B cell (primary cell): ENCODE results near the gene CASKIN2. TPM values are rescaled to one million over a fixed set of nuclear protein-coding genes. Genes with fewer than 3 reads are reported as not detected.

ENCODE experiments used
- ATAC-seq: fragments of 200-7000 bp; cut with Tn5 transposase; one replicate; pipeline ENCODE4 v1.10.0; 2021; ENCODE audit warnings: low read depth, mild to moderate bottlenecking, moderate number of reproducible peaks, moderate library complexity
- CTCF ChIA-PET: fragments of 350-600 bp; sonication (Branson Sonifier 250); formaldehyde crosslinking; loops from one replicate; lab custom pipeline; 2021; ENCODE audit warnings: antibody characterized with exemption, inconsistent platforms; lab: Charles Lee
- POLR2A ChIA-PET: fragments of 350-600 bp; sonication (Branson Sonifier 250); formaldehyde crosslinking; loops from one replicate; lab custom pipeline; 2021; ENCODE audit warnings: antibody characterized with exemption; lab: Charles Lee
- DNase-seq: peaks from one replicate; pipeline ENCODE4 v3.0.0; 2013
- H2AFZ ChIP-seq: 2 replicates; pipeline ENCODE4 v1.6.1; 2012; ENCODE audit warnings: mild to moderate bottlenecking, low read depth, low read length; ENCODE audit not compliant: insufficient read depth, poor library complexity, severe bottlenecking
- H3K27ac ChIP-seq, 2 donors: 1 replicate in 1 of 2; 2 replicates in 1 of 2; pipeline ENCODE4 v1.5.1; 2012 to 2013; ENCODE audit warnings: low read length in 2 of 2, mild to moderate bottlenecking in 2 of 2, moderate library complexity in 1 of 2
- H3K27me3 ChIP-seq, 4 experiments: fragments of 200-600 bp in 1 of 4; sonication (generic) in 1 of 4; replicated peaks in 1 of 4; 1 replicate in 2 of 4; 2 replicates in 2 of 4; pipeline versions ENCODE4 v1.6.1 to v1.7.0; 2013 to 2016; ENCODE audit warnings: low read length in 3 of 4, mild to moderate bottlenecking in 2 of 4, mixed read lengths in 1 of 4, moderate library complexity in 1 of 4; ENCODE audit not compliant: insufficient read depth in 4 of 4, control insufficient read depth in 3 of 4; ENCODE audit errors: control extremely low read depth in 1 of 4
- H3K36me3 ChIP-seq, 2 experiments: replicated peaks in 1 of 2; 1 replicate in 1 of 2; 2 replicates in 1 of 2; pipeline versions ENCODE4 v1.6.1 to v1.7.1; 2013; ENCODE audit warnings: low read length in 1 of 2; ENCODE audit not compliant: insufficient read depth in 2 of 2, control insufficient read depth in 1 of 2; ENCODE audit errors: control extremely low read depth in 1 of 2, extremely low read depth in 1 of 2
- H3K4me1 ChIP-seq, 2 donors: fragments of 200-600 bp in 1 of 2; sonication (generic) in 1 of 2; 1 replicate in 1 of 2; 2 replicates in 1 of 2; pipeline versions ENCODE4 v1.5.1 to v1.6.1; 2013 to 2017; ENCODE audit warnings: low read length in 2 of 2; ENCODE audit not compliant: control insufficient read depth in 2 of 2, insufficient read depth in 2 of 2
- H3K4me2 ChIP-seq: replicated peaks from 2 replicates; pipeline ENCODE3; 2012; ENCODE audit warnings: mild to moderate bottlenecking, low read depth, low read length; ENCODE audit not compliant: poor library complexity, severe bottlenecking
- H3K4me3 ChIP-seq, 5 experiments: fragments of 200-600 bp in 1 of 5; sonication (generic) in 1 of 5; 1 replicate in 3 of 5; 2 replicates in 2 of 5; pipeline versions ENCODE4 v1.5.1 to v1.7.0; 2011 to 2016; ENCODE audit warnings: low read length in 4 of 5, mild to moderate bottlenecking in 4 of 5, low read depth in 2 of 5, control low read depth in 1 of 5, moderate library complexity in 1 of 5; ENCODE audit not compliant: insufficient read depth in 1 of 5; ENCODE audit errors: control extremely low read depth in 1 of 5, extremely low read depth in 1 of 5
- H3K79me2 ChIP-seq: fragments of 200-600 bp; sonication (generic); one replicate; pipeline ENCODE4 v1.6.0; 2016; ENCODE audit warnings: low read length; ENCODE audit not compliant: control insufficient read depth, insufficient read depth
- H3K9ac ChIP-seq: fragments of 200-600 bp; sonication (generic); 2 replicates; pipeline ENCODE4 v1.6.1; 2017; ENCODE audit warnings: mild to moderate bottlenecking, low read length, moderate library complexity
- H3K9me3 ChIP-seq, 3 donors: one replicate each; pipeline versions ENCODE4 v1.6.1 to v1.7.1; 2013; ENCODE audit warnings: low read length in 2 of 3; ENCODE audit not compliant: control insufficient read depth in 2 of 3, insufficient read depth in 1 of 3; ENCODE audit errors: control extremely low read depth in 1 of 3
- H4K20me1 ChIP-seq: 2 replicates; pipeline ENCODE4 v1.6.0; 2012; ENCODE audit warnings: mild to moderate bottlenecking, low read length; ENCODE audit not compliant: insufficient read depth, control insufficient read depth, poor library complexity, severe bottlenecking
- H3K27ac Mint-ChIP-seq: one replicate; pipeline ENCODE4 v1.8.0; 2021; ENCODE audit warnings: mixed read lengths
- H3K27me3 Mint-ChIP-seq: one replicate; pipeline ENCODE4 v1.8.0; 2021; ENCODE audit warnings: mixed read lengths
- H3K4me1 Mint-ChIP-seq: one replicate; pipeline ENCODE4 v1.8.0; 2021; ENCODE audit warnings: mixed read lengths
- H3K4me3 Mint-ChIP-seq: one replicate; pipeline ENCODE4 v1.8.0; 2021; ENCODE audit warnings: mixed read lengths
- H3K9me3 Mint-ChIP-seq: one replicate; pipeline ENCODE4 v1.8.0; 2022; ENCODE audit warnings: mixed read lengths; ENCODE audit not compliant: insufficient read depth
- EZH2 ChIP-seq: IDR thresholded peaks from 2 replicates; pipeline ENCODE4 v1.6.1; 2012; ENCODE audit warnings: borderline replicate concordance, low read depth, mild to moderate bottlenecking, moderate library complexity, low read length; ENCODE audit not compliant: insufficient read depth, poor library complexity, severe bottlenecking
- WGBS: methylation state at CpG from one replicate; pipeline ENCODE4 v1.1.5; 2013; ENCODE audit warnings: missing lambda C conversion rate; ENCODE audit not compliant: insufficient coverage; 5-methylcytosine and 5-hydroxymethylcytosine counted together
- intact Hi-C: fragments of 100-400 bp; cut with micrococcal nuclease; formaldehyde crosslinking; loops from one replicate; pipeline ENCODE4 v1.10.0; 2022
- polyA plus RNA-seq: library from polyadenylated mRNA; depleted of rRNA; stranded (reverse); fragments of >200 nt; gene quantifications from 2 replicates; pipeline ENCODE4 v1.2.3, GENCODE V29; 2012
- total RNA-seq, 2 donors: library from RNA; stranded (reverse); fragments of 120-200 nt in 1 of 2; gene quantifications; 1 replicate in 1 of 2; 2 replicates in 1 of 2; pipeline versions ENCODE4 v1.2.3 to v1.2.4, GENCODE V29; 2013 to 2022
- TF ChIP-seq, protein P1 (sequence below): fragments of 200-600 bp; IDR thresholded peaks from one replicate; pipeline ENCODE4 v1.8.0; 2022; ENCODE audit warnings: antibody characterized with exemption, mild to moderate bottlenecking

Gene CASKIN2
- total and polyA plus RNA-seq, 2 donors (not counting 1 experiment from before 2014, with no cell fraction given): 0.37 to 1.00 TPM

DNA sequence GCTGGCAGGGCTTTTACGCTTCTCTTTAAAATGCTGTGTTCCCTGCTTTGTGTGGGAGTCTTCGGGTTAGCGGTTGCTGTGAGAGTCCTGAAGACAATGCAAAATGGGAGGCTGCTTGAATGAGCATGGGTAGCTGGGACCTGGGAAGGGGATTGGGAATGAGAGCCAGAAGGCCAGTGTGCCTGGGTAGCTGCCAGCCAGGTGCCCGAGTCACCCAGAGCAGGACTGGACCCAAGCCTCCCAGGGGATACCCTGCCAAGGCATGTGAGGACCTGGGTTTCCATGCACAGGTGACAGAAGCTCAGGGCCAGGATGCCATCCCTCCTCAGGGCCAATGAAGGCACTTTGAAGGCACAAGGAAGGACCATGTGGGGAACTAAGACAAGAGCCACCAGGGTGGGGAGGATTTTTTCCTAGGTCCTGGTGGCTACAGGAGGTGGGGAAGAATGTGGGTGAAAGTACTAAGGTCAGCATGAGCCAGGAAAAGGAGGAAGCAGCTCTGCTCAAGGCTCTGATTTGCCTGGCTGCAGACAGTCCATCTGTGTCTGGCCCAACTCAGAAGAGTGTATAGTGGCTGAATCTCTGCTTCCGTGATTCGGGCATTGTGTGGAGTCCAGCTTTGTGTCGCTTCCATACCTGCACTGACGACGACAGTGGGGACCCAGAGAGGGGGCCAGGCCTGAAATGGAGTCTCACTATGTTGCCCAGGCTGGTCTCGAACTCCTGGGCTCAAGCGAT, 38.4 kb downstream of the CASKIN2 start:
- peaks cover 14% of the 10 kb centered on the region for H4K20me1 ChIP-seq
- ChIA-PET CTCF (interaction anchor here (1.1 to 2.0 kb wide), 2 partner anchors 51 to 272 kb away, joined by 3 to 4 read pairs; no protein-coding TSS in a partner anchor), POLR2A (no interaction called here)
- H3K27ac ChIP-seq: no peak overlapping the region
- no peaks in the 10 kb centered on the region for H3K9me3 ChIP-seq
- H3K4me1 ChIP-seq: no peaks in the 10 kb centered on the region
- Mint-ChIP-seq H3K4me3 (no peak overlapping the region), H3K9me3 (no peaks in the 10 kb centered on the region), H3K27ac (no peak overlapping the region), H3K27me3 (no peaks in the 10 kb centered on the region), H3K4me1 (no peaks in the 10 kb centered on the region)
- H3K36me3 ChIP-seq: peaks cover 0 to 28% of the 10 kb centered on the region in 2 experiments
- intact Hi-C loops: no loop called here
- TF ChIP-seq, protein P1, sequence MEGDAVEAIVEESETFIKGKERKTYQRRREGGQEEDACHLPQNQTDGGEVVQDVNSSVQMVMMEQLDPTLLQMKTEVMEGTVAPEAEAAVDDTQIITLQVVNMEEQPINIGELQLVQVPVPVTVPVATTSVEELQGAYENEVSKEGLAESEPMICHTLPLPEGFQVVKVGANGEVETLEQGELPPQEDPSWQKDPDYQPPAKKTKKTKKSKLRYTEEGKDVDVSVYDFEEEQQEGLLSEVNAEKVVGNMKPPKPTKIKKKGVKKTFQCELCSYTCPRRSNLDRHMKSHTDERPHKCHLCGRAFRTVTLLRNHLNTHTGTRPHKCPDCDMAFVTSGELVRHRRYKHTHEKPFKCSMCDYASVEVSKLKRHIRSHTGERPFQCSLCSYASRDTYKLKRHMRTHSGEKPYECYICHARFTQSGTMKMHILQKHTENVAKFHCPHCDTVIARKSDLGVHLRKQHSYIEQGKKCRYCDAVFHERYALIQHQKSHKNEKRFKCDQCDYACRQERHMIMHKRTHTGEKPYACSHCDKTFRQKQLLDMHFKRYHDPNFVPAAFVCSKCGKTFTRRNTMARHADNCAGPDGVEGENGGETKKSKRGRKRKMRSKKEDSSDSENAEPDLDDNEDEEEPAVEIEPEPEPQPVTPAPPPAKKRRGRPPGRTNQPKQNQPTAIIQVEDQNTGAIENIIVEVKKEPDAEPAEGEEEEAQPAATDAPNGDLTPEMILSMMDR: no peak
- TF ChIP-seq EZH2: no peak
- H3K4me2 ChIP-seq: no peak overlapping the region
- DNase-seq (no peak), ATAC-seq (no peak)
- WGBS: 97% methylated on average over 10 of the region's 11 CpGs
- H3K9ac ChIP-seq: no peak overlapping the region
- H3K79me2 ChIP-seq: peaks cover 47% of the 10 kb centered on the region
- no peak overlapping the region for H3K4me3 ChIP-seq
- no peak overlapping the region for H2AFZ ChIP-seq
- H3K27me3 ChIP-seq: no peaks in the 10 kb centered on the region

DNA sequence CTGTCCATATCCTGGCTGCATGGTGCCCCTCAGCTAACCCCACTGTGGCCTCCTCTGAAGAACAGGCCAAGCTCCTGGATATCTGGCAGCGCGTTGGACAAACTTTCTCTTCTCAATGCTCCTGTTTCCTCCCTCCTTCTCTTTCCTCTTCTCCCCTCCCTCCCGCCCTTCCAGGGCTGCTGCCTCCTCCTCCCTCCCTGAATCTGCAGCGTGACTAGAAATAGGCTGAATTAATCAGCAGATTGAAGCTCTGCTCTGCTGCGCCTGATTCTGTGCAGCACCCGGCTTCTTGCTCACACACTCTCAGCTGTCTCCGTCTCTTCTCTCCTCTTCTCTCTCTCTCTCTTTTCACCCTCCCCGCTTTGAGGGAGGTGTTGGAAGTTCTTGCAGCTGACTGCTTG, 39.1 kb downstream of the CASKIN2 start:
- no peaks in the 10 kb centered on the region for H3K4me1 ChIP-seq
- TF ChIP-seq EZH2: no peak
- TF ChIP-seq, protein P1: no peak
- no peak overlapping the region for H3K4me3 ChIP-seq
- ATAC-seq (no peak), DNase-seq (no peak)
- H3K27ac ChIP-seq: no peak overlapping the region
- no peak overlapping the region for H3K4me2 ChIP-seq
- H3K79me2 ChIP-seq: peaks cover 49% of the 10 kb centered on the region
- H3K36me3 ChIP-seq: peaks cover 0 to 30% of the 10 kb centered on the region in 2 experiments
- H3K27me3 ChIP-seq: no peaks in the 10 kb centered on the region
- no peaks in the 10 kb centered on the region for H3K9me3 ChIP-seq
- H2AFZ ChIP-seq: no peak overlapping the region
- WGBS: 100% methylated on average over 2 of the region's 8 CpGs
- no peak overlapping the region for H3K27ac Mint-ChIP-seq
- no peaks in the 10 kb centered on the region for H3K9me3 Mint-ChIP-seq
- peaks cover 14% of the 10 kb centered on the region for H4K20me1 ChIP-seq
- H3K9ac ChIP-seq: no peak overlapping the region
- ChIA-PET CTCF (interaction anchor here (2.0 kb wide), 1 partner anchor 50 kb away, joined by 4 read pairs; no protein-coding TSS in a partner anchor), POLR2A (no interaction called here)
- H3K4me3 Mint-ChIP-seq: no peak overlapping the region
- no peaks in the 10 kb centered on the region for H3K4me1 Mint-ChIP-seq
- intact Hi-C loops: no loop called here
- no peaks in the 10 kb centered on the region for H3K27me3 Mint-ChIP-seq
